HUES6 (cell line): ENCODE measurements around the gene TEAD1.

ENCODE experiments used
- H3K27ac ChIP-seq: 2 replicates; pipeline ENCODE4 v1.7.0; 2013; ENCODE audit warnings: low read depth, mild to moderate bottlenecking, low read length, inconsistent platforms
- H3K27me3 ChIP-seq: 2 replicates; pipeline ENCODE4 v1.6.1; 2013; ENCODE audit warnings: low read length; ENCODE audit not compliant: control insufficient read depth, insufficient read depth
- H3K36me3 ChIP-seq: 2 replicates; pipeline ENCODE4 v1.6.1; 2013; ENCODE audit warnings: low read length; ENCODE audit not compliant: control insufficient read depth, insufficient read depth
- H3K4me1 ChIP-seq: 2 replicates; pipeline ENCODE4 v1.6.1; 2013; ENCODE audit warnings: low read length; ENCODE audit not compliant: control insufficient read depth, insufficient read depth
- H3K4me3 ChIP-seq: 2 replicates; pipeline ENCODE4 v1.5.1; 2013; ENCODE audit warnings: low read depth, low read length
- H3K9ac ChIP-seq: one replicate; pipeline ENCODE4 v1.6.1; 2013; ENCODE audit warnings: mild to moderate bottlenecking, low read length
- H3K9me3 ChIP-seq: 2 replicates; pipeline ENCODE4 v1.6.1; 2013; ENCODE audit warnings: low read depth, low read length; ENCODE audit not compliant: control insufficient read depth, insufficient read depth

The TEAD1 gene

DNA sequence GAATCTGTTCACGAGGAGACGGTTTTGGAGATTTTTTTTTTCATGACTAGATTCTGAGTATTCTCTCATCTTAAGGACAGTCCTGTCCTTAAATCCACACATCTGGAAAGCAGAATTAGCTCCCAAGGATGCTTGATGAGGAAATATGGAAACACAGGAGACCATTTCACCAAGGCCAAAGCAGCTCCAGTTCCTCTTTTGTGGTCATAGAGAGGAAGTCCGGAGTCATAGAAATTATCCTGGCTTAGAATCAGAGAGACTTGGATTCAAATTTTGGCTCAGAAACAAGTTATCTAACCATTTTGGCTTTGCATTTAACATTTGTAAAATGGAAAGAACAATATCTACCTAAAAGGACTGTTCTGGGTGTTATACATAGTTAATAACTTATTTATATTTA is 7.3 kb upstream of the TEAD1 start:
- 0 out of 2 replicates have a peak, but pooled peaks cover 3% of the 10 kb centered on the region for H3K9me3 ChIP-seq
- no peak overlapping the region for H3K4me3 ChIP-seq
- no peaks in the 10 kb centered on the region for H3K4me1 ChIP-seq
- no peaks in the 10 kb centered on the region for H3K36me3 ChIP-seq
- H3K27me3 ChIP-seq: peaks cover 4% of the 10 kb centered on the region; the same call in 1 of the 2 replicates
- H3K27ac ChIP-seq: no peak overlapping the region
- no peak overlapping the region for H3K9ac ChIP-seq

DNA sequence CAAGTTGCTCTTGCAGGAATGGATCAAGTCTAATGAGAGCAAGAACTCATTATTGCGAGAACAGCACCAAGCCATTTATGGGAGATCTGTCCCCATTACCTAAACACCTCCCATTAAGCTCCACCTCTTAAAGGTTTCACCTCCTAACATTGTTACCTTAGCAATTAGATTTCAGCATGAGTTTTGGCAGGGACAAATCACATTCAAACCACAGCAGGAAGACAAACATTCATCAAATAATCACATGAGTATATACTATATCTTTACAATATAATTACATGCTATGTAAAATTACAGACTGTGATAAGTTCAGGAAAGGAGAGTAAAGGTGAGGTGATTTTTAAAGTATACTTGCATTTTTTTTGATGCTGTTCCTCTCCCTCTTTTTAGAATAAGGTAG is 6.6 kb upstream of the TEAD1 start:
- Histone ChIP-seq H3K9ac (no peak overlapping the region), H3K9me3 (0 out of 2 replicates have a peak, but pooled peaks cover 3% of the 10 kb centered on the region), H3K4me3 (no peak overlapping the region), H3K27ac (no peak overlapping the region), H3K36me3 (no peaks in the 10 kb centered on the region), H3K27me3 (peaks cover 6% of the 10 kb centered on the region; the same call in 1 of the 2 replicates), H3K4me1 (no peaks in the 10 kb centered on the region)

DNA sequence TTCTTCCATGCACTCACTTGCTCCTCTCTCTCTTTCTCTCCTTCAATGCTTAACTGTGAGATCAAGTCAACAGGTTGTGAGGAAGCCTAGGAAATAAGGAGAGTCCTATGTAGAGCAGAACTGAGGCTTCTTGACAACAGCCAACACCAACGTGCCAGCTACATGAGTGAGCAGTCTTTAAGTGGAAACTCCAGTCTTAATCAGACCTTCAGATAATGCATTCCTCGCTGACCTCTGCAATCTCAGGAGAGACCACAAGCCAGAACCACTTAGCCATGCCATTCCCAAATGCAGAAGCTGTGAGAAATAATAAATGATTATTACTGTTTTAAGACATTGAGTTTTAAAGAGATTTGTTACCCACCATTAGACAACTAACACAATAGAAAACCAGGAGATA is 6.1 kb upstream of the TEAD1 start:
- Histone ChIP-seq H3K9me3 (0 out of 2 replicates have a peak, but pooled peaks cover 3% of the 10 kb centered on the region), H3K4me3 (no peak overlapping the region), H3K27ac (no peak overlapping the region), H3K27me3 (peaks cover 10% of the 10 kb centered on the region; the same call in 1 of the 2 replicates), H3K4me1 (no peaks in the 10 kb centered on the region), H3K36me3 (no peaks in the 10 kb centered on the region), H3K9ac (no peak overlapping the region)

DNA sequence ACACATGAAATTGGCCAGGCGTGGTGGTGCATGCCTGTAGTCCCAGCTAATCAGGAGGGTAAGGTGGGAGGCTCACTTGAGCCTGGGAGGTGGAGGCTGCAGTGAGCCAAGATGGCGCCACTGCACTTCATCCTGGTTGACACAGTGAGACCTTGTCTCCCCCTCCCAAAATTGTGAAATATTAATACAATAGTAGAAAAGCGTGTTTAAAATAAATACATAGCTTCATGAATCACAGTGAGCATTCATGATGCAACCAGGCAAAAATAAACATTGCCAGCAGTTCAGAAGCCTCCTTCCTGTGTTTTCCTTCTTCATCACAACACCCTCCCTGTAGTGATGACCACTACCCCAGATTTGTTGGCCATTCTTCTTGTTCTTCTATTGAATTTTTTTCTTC is 4.3 kb upstream of the TEAD1 start:
- Histone ChIP-seq H3K9ac (no peak overlapping the region), H3K4me1 (0 out of 2 replicates have a peak, but pooled peaks cover 4% of the 10 kb centered on the region), H3K27ac (no peak overlapping the region), H3K36me3 (no peaks in the 10 kb centered on the region), H3K9me3 (0 out of 2 replicates have a peak, but pooled peaks cover 3% of the 10 kb centered on the region), H3K27me3 (peaks cover 14% of the 10 kb centered on the region; the same call in 1 of the 2 replicates), H3K4me3 (no peak overlapping the region)

DNA sequence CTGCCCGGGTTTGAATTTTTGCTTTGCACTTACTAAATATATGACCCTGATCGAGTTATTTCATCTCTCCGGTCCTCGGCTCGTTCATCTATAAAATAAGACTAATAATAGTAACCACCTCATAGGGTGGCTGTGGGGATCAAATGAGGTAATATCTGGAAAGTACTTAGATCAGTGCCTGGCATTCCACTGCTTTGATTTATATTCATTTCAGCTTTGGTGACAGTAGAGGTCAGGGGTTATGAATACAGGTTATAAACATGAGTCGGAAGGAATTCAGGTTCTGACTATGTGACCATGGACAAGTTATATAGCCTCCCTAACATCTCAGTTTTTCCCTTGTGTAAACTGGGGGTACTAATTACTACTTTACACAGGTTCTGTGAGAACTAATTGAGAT is 2.9 kb upstream of the TEAD1 start:
- Histone ChIP-seq H3K9me3 (0 out of 2 replicates have a peak, but pooled peaks cover 3% of the 10 kb centered on the region), H3K27me3 (peaks cover 14% of the 10 kb centered on the region; the same call in 1 of the 2 replicates), H3K27ac (no peak overlapping the region), H3K4me3 (no peak overlapping the region), H3K9ac (no peak overlapping the region), H3K36me3 (peaks cover 4% of the 10 kb centered on the region; the same call in 1 of the 2 replicates), H3K4me1 (peaks cover 10% of the 10 kb centered on the region; the same call in 1 of the 2 replicates)

DNA sequence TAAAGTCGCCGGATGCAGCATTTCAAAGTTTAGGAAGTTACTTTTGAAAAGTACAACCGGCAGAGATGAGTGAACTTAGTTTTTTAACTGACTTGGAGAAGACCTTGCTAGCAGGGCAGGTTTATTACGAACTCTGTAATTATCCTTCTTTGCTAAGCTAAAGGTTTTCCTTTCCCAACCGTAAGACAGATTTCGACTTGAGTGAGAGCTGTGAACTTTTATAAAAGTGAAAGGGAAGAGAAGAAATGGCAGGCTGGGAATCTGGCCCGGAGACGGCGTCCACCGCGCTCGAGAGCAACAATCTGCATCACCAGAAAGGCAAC is 659 bp upstream of the TEAD1 start:
- Histone ChIP-seq H3K4me3 (peak overlapping the region; percentile 75), H3K9me3 (no peaks in the 10 kb centered on the region), H3K27me3 (peaks cover 14% of the 10 kb centered on the region; the same call in 1 of the 2 replicates), H3K4me1 (peaks cover 29% of the 10 kb centered on the region), H3K27ac (peak overlapping the region; percentile 59; the same call in 1 of the 2 replicates), H3K36me3 (peaks cover 8% of the 10 kb centered on the region; the same call in 1 of the 2 replicates), H3K9ac (peak overlapping the region; percentile 86)

DNA sequence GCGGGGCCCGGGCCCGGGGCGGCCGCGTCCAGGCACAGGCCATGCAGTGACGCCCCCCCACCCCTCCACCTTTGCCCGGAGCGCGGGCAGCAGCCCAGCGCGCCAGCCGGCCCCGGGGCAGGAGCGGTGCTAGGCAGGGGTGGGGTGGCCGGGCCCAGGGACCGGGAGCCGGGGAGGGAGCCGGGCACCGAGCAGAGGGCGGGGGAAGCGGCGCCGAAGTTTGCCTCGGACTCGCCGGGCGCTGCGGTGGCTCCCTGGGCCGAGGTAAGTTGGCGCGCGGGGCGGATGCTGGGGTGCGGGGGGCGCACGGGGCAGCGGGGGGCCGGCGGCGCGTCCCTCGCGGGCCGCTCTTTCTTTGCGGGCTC is 332 bp downstream of the TEAD1 start:
- Histone ChIP-seq H3K9ac (peak overlapping the region; percentile 70), H3K4me3 (peak overlapping the region; percentile 75), H3K36me3 (peaks cover 8% of the 10 kb centered on the region; the same call in 1 of the 2 replicates), H3K9me3 (no peaks in the 10 kb centered on the region), H3K27ac (peak overlapping the region; percentile 68; the same call in 1 of the 2 replicates), H3K4me1 (peaks cover 39% of the 10 kb centered on the region), H3K27me3 (peaks cover 14% of the 10 kb centered on the region; the same call in 1 of the 2 replicates)

DNA sequence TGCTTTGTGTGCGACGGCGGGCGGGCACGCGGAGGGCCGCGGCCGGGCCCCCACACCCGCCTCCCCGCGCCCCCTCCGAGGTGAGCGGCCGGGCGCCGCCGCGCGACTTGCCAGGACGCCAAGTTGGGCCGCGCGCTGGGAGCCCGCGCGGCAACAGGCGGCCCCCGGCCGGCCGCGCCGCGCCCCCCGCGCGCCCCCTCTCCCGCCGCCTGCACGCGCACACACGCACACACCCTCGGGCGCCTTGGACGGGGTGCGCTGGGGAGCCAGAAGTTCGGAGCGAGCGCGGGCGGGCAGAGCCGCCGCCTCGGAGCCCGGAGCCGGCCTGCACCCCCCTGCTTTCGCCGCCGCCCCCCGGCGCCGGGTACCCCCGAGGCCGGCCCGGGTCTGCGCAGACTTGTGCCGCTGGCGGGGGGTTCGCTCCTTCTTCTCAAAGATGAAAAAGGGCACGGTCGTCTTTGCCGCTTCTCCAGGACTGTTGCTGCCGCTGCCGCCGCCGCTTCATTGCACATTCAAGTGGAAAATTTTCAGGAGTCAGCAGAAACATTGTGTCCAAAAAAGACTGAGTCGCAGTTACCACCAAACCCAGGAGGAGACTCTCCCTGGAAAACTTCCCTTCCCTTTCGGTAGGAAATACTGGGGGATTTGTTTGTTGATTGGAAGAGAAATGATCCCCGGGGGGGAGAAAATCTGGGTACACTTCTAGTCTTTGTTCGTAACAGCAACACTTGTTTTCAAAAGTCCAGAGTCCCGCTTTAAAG is 895 bp downstream of the TEAD1 start:
- H3K9ac ChIP-seq: peak overlapping the region; percentile 91
- H3K36me3 ChIP-seq: peaks cover 8% of the 10 kb centered on the region; the same call in 1 of the 2 replicates
- H3K27me3 ChIP-seq: peaks cover 14% of the 10 kb centered on the region; the same call in 1 of the 2 replicates
- peak overlapping the region; percentile 89; the same call in 1 of the 2 replicates for H3K27ac ChIP-seq
- peak overlapping the region; percentile 81 for H3K4me3 ChIP-seq
- no peaks in the 10 kb centered on the region for H3K9me3 ChIP-seq
- H3K4me1 ChIP-seq: peaks cover 44% of the 10 kb centered on the region

DNA sequence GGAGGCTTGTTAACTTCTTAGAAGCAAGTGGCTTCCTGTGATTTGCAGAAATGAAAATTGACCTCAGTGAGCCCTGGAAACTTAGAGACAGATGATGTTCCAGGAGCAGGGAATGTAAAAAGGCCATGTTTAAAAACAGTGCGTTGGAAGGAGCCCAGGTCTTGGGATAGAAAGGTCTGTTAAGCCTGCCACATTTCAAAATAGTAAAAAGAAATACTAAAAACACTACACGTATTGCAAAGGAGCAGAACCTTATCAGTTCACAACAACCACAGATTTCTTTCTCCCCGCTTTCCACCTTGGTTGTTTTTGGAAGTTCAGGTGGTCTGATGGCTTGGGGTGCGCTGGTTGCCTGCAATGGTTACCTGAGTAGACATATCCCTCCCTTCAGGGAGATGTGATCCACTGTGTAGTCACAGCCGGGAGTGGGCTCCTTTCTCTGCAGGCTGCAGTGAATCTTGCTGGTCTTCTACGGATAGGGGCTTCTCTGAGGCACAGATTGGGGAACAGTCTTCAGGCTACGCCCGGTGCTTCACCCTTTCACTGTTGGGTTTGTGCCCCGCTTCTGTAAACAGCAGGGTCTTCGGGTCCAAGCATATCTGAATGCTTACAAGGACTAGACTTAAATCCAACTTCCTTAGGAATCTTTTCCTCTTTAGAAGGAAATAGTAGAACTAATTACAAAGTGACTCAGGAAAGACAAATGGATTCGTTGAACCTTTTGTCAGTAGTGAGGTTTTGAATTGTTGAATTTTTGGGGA is 1.9 kb downstream of the TEAD1 start:
- H3K4me3 ChIP-seq: peak overlapping the region; percentile 81
- peak overlapping the region; percentile 80 for H3K9ac ChIP-seq
- H3K4me1 ChIP-seq: peaks cover 52% of the 10 kb centered on the region
- peak overlapping the region; percentile 44; the same call in 1 of the 2 replicates for H3K27ac ChIP-seq
- H3K27me3 ChIP-seq: peaks cover 14% of the 10 kb centered on the region; the same call in 1 of the 2 replicates
- peaks cover 8% of the 10 kb centered on the region; the same call in 1 of the 2 replicates for H3K36me3 ChIP-seq
- H3K9me3 ChIP-seq: no peaks in the 10 kb centered on the region

DNA sequence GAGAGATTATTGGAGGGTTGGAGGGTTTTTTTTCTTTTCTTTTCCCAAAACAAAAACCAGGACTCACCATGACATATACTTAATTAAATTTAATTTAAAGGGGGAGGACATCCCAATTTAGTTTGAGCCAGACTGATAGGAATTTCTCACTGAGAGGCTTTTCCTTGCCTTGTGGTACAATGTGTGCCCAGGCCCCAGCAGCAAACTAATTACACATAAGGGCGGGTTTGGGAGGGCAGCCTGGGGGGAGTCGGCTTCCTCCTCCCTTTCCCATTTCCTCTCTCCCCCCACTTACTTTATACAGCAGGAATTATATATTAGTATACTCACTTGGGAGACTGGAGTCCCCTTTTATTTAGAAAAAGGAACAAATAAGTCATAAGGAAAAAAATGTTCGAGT is 2.9 kb downstream of the TEAD1 start:
- H3K27ac ChIP-seq: no peak overlapping the region
- peak overlapping the region; percentile 81 for H3K4me3 ChIP-seq
- H3K9ac ChIP-seq: no peak overlapping the region
- peaks cover 62% of the 10 kb centered on the region for H3K4me1 ChIP-seq
- no peaks in the 10 kb centered on the region for H3K9me3 ChIP-seq
- H3K27me3 ChIP-seq: peaks cover 14% of the 10 kb centered on the region; the same call in 1 of the 2 replicates
- H3K36me3 ChIP-seq: peaks cover 8% of the 10 kb centered on the region; the same call in 1 of the 2 replicates
